Fibroblast of lung (primary cell): ENCODE data around the gene RBMS1. TPM values are rescaled to one million over a fixed set of nuclear protein-coding genes. Genes with fewer than 3 reads are reported as not detected.

Experiments
- DNase-seq, 2 donors: peaks; one replicate each; pipeline versions ENCODE4 v3.0.0 to v3.0.0-alpha.2; 2010; ENCODE audit warnings: low read depth in 2 of 2
- H2AFZ ChIP-seq: 2 replicates; pipeline ENCODE4 v1.5.1; 2012; ENCODE audit warnings: low read length, control low read depth, inconsistent platforms
- H3K27ac ChIP-seq: 2 replicates; pipeline ENCODE4 v1.5.1; 2011; ENCODE audit warnings: low read length, control low read depth; ENCODE audit not compliant: insufficient read depth
- H3K27me3 ChIP-seq: 2 replicates; pipeline ENCODE4 v1.5.1; 2011; ENCODE audit warnings: mild to moderate bottlenecking, low read length; ENCODE audit not compliant: control insufficient read depth, insufficient read depth
- H3K36me3 ChIP-seq: 2 replicates; pipeline ENCODE4 v1.5.1; 2011; ENCODE audit warnings: low read length; ENCODE audit not compliant: control insufficient read depth, insufficient read depth
- H3K4me1 ChIP-seq: 2 replicates; pipeline ENCODE4 v1.5.1; 2011; ENCODE audit warnings: low read length; ENCODE audit not compliant: control insufficient read depth, insufficient read depth; ENCODE audit errors: extremely low read depth
- H3K4me2 ChIP-seq: 2 replicates; pipeline ENCODE4 v1.5.1; 2011; ENCODE audit warnings: low read length, control low read depth; ENCODE audit not compliant: insufficient read depth; ENCODE audit errors: extremely low read depth
- H3K4me3 ChIP-seq, 4 experiments: fragments of 200-600 bp in 1 of 4; sonication (generic) in 1 of 4; replicated peaks in 1 of 4; 2 replicates each; pipeline ENCODE4 v1.5.1; 2011 to 2016; ENCODE audit warnings: low read length in 4 of 4, low read depth in 3 of 4, mild to moderate bottlenecking in 3 of 4, control low read depth in 2 of 4, inconsistent platforms in 1 of 4, mixed read lengths in 1 of 4; ENCODE audit not compliant: insufficient read depth in 1 of 4; ENCODE audit errors: control extremely low read depth in 1 of 4
- H3K79me2 ChIP-seq: 2 replicates; pipeline ENCODE4 v1.5.1; 2012; ENCODE audit warnings: mild to moderate bottlenecking, low read length, inconsistent platforms; ENCODE audit not compliant: control insufficient read depth, insufficient read depth
- H3K9ac ChIP-seq: 2 replicates; pipeline ENCODE4 v1.5.1; 2011; ENCODE audit warnings: mild to moderate bottlenecking, low read length, control low read depth; ENCODE audit not compliant: insufficient read depth
- H3K9me3 ChIP-seq: 2 replicates; pipeline ENCODE4 v1.5.1; 2012; ENCODE audit warnings: low read depth, low read length; ENCODE audit not compliant: control insufficient read depth, insufficient read depth
- H4K20me1 ChIP-seq: 2 replicates; pipeline ENCODE4 v1.5.1; 2011; ENCODE audit warnings: low read length; ENCODE audit not compliant: control insufficient read depth, insufficient read depth; ENCODE audit errors: extremely low read depth
- EZH2 ChIP-seq: IDR thresholded peaks from 2 replicates; pipeline ENCODE4 v1.5.1; 2012; ENCODE audit warnings: low read length, control low read depth, mild to moderate bottlenecking; ENCODE audit errors: missing control alignments
- polyA plus RNA-seq, 2 donors: library from polyadenylated mRNA; depleted of rRNA in 1 of 2; stranded (reverse) in 1 of 2; unstranded in 1 of 2; fragments of >200 nt; gene quantifications; 2 replicates each; pipeline ENCODE4 v1.2.1, GENCODE V29; 2011 to 2012; ENCODE audit warnings: missing spikeins in 1 of 2
- total RNA-seq: library from RNA; depleted of rRNA; stranded (reverse); fragments of >200 nt; gene quantifications from 2 replicates; pipeline ENCODE4 v1.2.1, GENCODE V29; 2014
- TF ChIP-seq, protein P1 (sequence below), 2 donors: IDR thresholded peaks in 1 of 2; conservative IDR thresholded peaks in 1 of 2; 1 replicate in 1 of 2; 2 replicates in 1 of 2; pipeline ENCODE4 v1.5.1; 2011 to 2012; ENCODE audit warnings: low read length in 2 of 2, control low read depth in 1 of 2, inconsistent platforms in 1 of 2, low read depth in 1 of 2, mild to moderate bottlenecking in 1 of 2

Gene RBMS1
- total and polyA plus RNA-seq, 2 donors (not counting 1 experiment from before 2014, with no cell fraction given): 77.3 to 146 TPM

DNA sequence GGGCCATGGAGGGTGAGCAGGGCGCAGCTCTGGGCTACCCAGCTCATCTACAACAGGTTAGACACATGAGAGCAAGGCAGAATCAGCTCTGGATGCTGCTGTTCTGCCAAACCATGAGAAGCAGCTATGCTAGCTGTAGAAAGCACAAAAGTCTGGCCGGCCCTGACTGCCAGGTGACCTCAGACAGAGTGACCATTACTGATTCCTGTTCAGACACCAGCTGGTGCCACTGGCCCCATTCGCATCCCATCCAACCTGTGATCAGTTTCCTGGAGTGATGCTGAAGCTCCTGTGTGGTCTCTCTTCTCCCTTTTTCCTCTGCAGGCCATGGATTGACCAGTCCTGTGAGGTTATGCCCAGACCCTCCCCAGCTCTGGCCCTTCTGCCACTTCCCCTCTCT, 14.3 kb downstream of the RBMS1 start:
- peaks cover 5% of the 10 kb centered on the region for H3K4me1 ChIP-seq
- H3K9ac ChIP-seq: no peak overlapping the region
- H3K36me3 ChIP-seq: no peaks in the 10 kb centered on the region
- no peaks in the 10 kb centered on the region for H4K20me1 ChIP-seq
- no peak overlapping the region for H3K27ac ChIP-seq
- H3K9me3 ChIP-seq: no peaks in the 10 kb centered on the region
- H2AFZ ChIP-seq: no peak overlapping the region
- H3K79me2 ChIP-seq: peaks cover 82% of the 10 kb centered on the region
- TF ChIP-seq, protein P1, sequence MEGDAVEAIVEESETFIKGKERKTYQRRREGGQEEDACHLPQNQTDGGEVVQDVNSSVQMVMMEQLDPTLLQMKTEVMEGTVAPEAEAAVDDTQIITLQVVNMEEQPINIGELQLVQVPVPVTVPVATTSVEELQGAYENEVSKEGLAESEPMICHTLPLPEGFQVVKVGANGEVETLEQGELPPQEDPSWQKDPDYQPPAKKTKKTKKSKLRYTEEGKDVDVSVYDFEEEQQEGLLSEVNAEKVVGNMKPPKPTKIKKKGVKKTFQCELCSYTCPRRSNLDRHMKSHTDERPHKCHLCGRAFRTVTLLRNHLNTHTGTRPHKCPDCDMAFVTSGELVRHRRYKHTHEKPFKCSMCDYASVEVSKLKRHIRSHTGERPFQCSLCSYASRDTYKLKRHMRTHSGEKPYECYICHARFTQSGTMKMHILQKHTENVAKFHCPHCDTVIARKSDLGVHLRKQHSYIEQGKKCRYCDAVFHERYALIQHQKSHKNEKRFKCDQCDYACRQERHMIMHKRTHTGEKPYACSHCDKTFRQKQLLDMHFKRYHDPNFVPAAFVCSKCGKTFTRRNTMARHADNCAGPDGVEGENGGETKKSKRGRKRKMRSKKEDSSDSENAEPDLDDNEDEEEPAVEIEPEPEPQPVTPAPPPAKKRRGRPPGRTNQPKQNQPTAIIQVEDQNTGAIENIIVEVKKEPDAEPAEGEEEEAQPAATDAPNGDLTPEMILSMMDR (conservative IDR thresholded peaks at IDR 0.05 in 1 of 2, IDR thresholded peaks at IDR 0.05 in 1 of 2; ENCODE audit: low read depth in 1 of 2, low read length in 2 of 2): no peak
- TF ChIP-seq EZH2: no peak
- no peak for DNase-seq
- no peak overlapping the region for H3K4me2 ChIP-seq
- no peak overlapping the region for H3K4me3 ChIP-seq
- no peaks in the 10 kb centered on the region for H3K27me3 ChIP-seq

DNA sequence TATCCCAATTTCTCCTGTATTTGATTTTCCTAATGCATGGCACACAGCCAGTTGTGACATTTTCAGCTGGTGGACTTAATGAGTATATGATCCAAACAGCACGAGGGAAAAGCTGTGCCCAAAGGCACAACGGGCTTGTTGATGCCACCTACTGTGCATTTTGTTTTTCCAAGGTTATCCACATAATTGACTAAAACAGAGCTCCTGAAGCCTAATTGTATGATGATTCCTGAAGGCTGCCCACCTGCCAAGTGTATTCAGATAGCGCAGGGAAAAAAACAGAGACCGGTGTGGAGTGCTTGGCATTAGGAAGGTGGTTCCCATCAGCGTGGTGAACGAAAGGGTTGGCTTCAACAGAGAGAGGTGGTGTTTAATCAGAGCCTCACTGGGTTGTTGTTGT, 14.9 kb downstream of the RBMS1 start:
- no peak for DNase-seq
- Histone ChIP-seq H3K4me3 (no peak overlapping the region), H3K27ac (no peak overlapping the region), H3K9me3 (no peaks in the 10 kb centered on the region), H3K36me3 (no peaks in the 10 kb centered on the region), H3K4me1 (peaks cover 10% of the 10 kb centered on the region), H4K20me1 (no peaks in the 10 kb centered on the region), H3K27me3 (no peaks in the 10 kb centered on the region), H2AFZ (no peak overlapping the region), H3K9ac (no peak overlapping the region), H3K4me2 (no peak overlapping the region), H3K79me2 (peaks cover 82% of the 10 kb centered on the region)
- TF ChIP-seq, protein P1 (conservative IDR thresholded peaks at IDR 0.05 in 1 of 2, IDR thresholded peaks at IDR 0.05 in 1 of 2; ENCODE audit: low read depth in 1 of 2, low read length in 2 of 2): no peak
- TF ChIP-seq EZH2: no peak

GRCh38 chr2:160477032-160477431, 16.6 kb downstream of the RBMS1 start:
- Histone ChIP-seq H3K27me3 (no peaks in the 10 kb centered on the region), H2AFZ (no peak overlapping the region), H3K79me2 (peaks cover 76% of the 10 kb centered on the region), H4K20me1 (no peaks in the 10 kb centered on the region), H3K27ac (no peak overlapping the region), H3K4me2 (peak overlapping the region; percentile 4), H3K4me3 (no peak overlapping the region), H3K9ac (no peak overlapping the region), H3K4me1 (peaks cover 16% of the 10 kb centered on the region), H3K9me3 (no peaks in the 10 kb centered on the region), H3K36me3 (no peaks in the 10 kb centered on the region)
- peak in 1 of 2 donors; percentile 34 for DNase-seq
- no peak for TF ChIP-seq EZH2
- TF ChIP-seq, protein P1 (conservative IDR thresholded peaks at IDR 0.05 in 1 of 2, IDR thresholded peaks at IDR 0.05 in 1 of 2; ENCODE audit: low read depth in 1 of 2, low read length in 2 of 2): no peak
